Hepatocyte (in vitro differentiated cells): Measurements from ENCODE around the gene TRPC1.

Experiments
- EZH2 ChIP-seq: fragments of 200-600 bp; sonication (generic); IDR thresholded peaks from 2 replicates; pipeline ENCODE4 v1.6.1; 2016; ENCODE audit warnings: antibody characterized with exemption, mild to moderate bottlenecking, borderline replicate concordance
- EZH2phosphoT487 ChIP-seq: fragments of 200-600 bp; sonication (generic); IDR thresholded peaks from one replicate; pipeline ENCODE4 v1.6.1; 2018; ENCODE audit warnings: antibody characterized with exemption, mild to moderate bottlenecking, low read depth, moderate library complexity; ENCODE audit not compliant: unreplicated experiment, severe bottlenecking
- TF ChIP-seq, protein P1 (sequence below): fragments of 200-600 bp; sonication (generic); IDR thresholded peaks from 2 replicates; pipeline ENCODE4 v1.5.1; 2016; ENCODE audit warnings: antibody characterized with exemption, mild to moderate bottlenecking; ENCODE audit not compliant: poor library complexity

DNA sequence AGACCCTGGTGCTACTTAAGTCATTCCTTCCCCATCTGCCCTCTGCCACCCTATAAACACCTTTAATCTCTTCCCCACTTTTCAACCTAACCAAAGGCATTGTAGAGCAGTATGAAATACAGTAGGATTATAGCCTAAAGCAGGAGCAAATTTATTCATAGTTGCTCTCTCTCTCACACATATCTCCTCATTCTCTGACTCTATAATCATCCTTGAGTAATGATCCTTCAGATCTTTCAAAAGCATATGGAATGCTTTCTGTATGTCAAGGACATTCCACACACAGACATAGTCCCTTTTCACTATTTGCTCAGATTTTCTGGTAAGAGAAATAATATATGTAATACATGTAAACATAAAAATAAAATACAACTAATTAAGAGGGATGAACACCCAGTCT lies 54.1 kb downstream of the TRPC1 start:
- no peak for TF ChIP-seq EZH2
- TF ChIP-seq, protein P1, sequence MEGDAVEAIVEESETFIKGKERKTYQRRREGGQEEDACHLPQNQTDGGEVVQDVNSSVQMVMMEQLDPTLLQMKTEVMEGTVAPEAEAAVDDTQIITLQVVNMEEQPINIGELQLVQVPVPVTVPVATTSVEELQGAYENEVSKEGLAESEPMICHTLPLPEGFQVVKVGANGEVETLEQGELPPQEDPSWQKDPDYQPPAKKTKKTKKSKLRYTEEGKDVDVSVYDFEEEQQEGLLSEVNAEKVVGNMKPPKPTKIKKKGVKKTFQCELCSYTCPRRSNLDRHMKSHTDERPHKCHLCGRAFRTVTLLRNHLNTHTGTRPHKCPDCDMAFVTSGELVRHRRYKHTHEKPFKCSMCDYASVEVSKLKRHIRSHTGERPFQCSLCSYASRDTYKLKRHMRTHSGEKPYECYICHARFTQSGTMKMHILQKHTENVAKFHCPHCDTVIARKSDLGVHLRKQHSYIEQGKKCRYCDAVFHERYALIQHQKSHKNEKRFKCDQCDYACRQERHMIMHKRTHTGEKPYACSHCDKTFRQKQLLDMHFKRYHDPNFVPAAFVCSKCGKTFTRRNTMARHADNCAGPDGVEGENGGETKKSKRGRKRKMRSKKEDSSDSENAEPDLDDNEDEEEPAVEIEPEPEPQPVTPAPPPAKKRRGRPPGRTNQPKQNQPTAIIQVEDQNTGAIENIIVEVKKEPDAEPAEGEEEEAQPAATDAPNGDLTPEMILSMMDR: no peak
- TF ChIP-seq EZH2phosphoT487: no peak
